A549 (cell line): ENCODE measurements around the gene ELAVL1. TPM values are rescaled to one million over a fixed set of nuclear protein-coding genes. Genes with fewer than 3 reads are reported as not detected.

Source experiments
- ATAC-seq, 2 experiments: fragments of 200-7000 bp in 1 of 2; fragments of >200 bp in 1 of 2; cut with Nextera tagmentation in 1 of 2; cut with Tn5 transposase in 1 of 2; 3 replicates each; pipeline versions ENCODE4 v1.8.0 to v1.9.1; 2018 to 2020; ENCODE audit warnings: mild to moderate bottlenecking in 1 of 2, moderate library complexity in 1 of 2
- CTCF ChIA-PET: fragments of 300-600 bp; sonication (Branson Sonifier 250); formaldehyde crosslinking; extraction: SDS; loops from one replicate; lab custom pipeline; 2021; ENCODE audit warnings: antibody characterized with exemption, inconsistent platforms; lab: Yijun Ruan, JAX
- POLR2A ChIA-PET: fragments of 350-600 bp; formaldehyde crosslinking; extraction: SDS; loops from one replicate; lab custom pipeline; 2021; ENCODE audit warnings: antibody characterized with exemption, inconsistent platforms; lab: Yijun Ruan, JAX
- DNase-seq, 2 experiments: peaks; one replicate each; pipeline versions ENCODE4 v3.0.0 to v3.0.0-alpha.2; 2011 to 2016; ENCODE audit warnings: low read depth in 1 of 2, low spot score in 1 of 2
- FAIRE-seq: peaks from 2 replicates; lab custom pipeline; 2011; peaks lifted over from hg19 to GRCh38; lab: Jason Lieb, UNC
- H3K27ac ChIP-seq, 2 experiments: fragments of >200 bp; sonication (Bioruptor Twin); formaldehyde crosslinking; 3 replicates each; pipeline ENCODE4 v1.5.1; 2016 to 2017
- H3K4me1 ChIP-seq: fragments of >200 bp; sonication (Bioruptor Twin); formaldehyde crosslinking; 3 replicates; pipeline ENCODE4 v1.6.1; 2016
- H3K4me2 ChIP-seq: fragments of >200 bp; sonication (Bioruptor Twin); formaldehyde crosslinking; 3 replicates; pipeline ENCODE4 v1.6.1; 2016
- H3K4me3 ChIP-seq: fragments of >200 bp; sonication (Bioruptor Twin); formaldehyde crosslinking; 3 replicates; pipeline ENCODE4 v1.5.1; 2016
- H3K9me3 ChIP-seq: fragments of >200 bp; sonication (Bioruptor Twin); formaldehyde crosslinking; 3 replicates; pipeline ENCODE4 v1.6.1; 2016
- CBX2 ChIP-seq: fragments of 200-600 bp; sonication (generic); IDR thresholded peaks from 2 replicates; pipeline ENCODE4 v1.6.1; 2016; ENCODE audit warnings: low read depth, mild to moderate bottlenecking, borderline replicate concordance
- CEBPB ChIP-seq, 2 experiments: fragments of >200 bp in 1 of 2; sonication (Bioruptor Twin) in 1 of 2; formaldehyde crosslinking in 1 of 2; IDR thresholded peaks; 2 replicates each; pipeline ENCODE4 v1.6.1; 2012 to 2016
- E2F6 ChIP-seq: IDR thresholded peaks from 2 replicates; pipeline ENCODE4 v1.6.1; 2012; ENCODE audit warnings: low read depth, borderline replicate concordance
- EHF ChIP-seq: fragments of 250-450 bp; sonication (Bioruptor Pico); IDR thresholded peaks from 2 replicates; pipeline ENCODE4 v1.5.0; 2020; ENCODE audit warnings: mild to moderate bottlenecking
- EHMT2 ChIP-seq: fragments of 200-600 bp; sonication (generic); IDR thresholded peaks from 2 replicates; pipeline ENCODE4 v1.6.1; 2016; ENCODE audit warnings: antibody characterized with exemption, low read depth, mild to moderate bottlenecking, moderate library complexity
- ESRRA ChIP-seq: fragments of 150-350 bp; IDR thresholded peaks from 2 replicates; pipeline ENCODE4 v1.6.1; 2014; ENCODE audit warnings: mild to moderate bottlenecking, low read length, borderline replicate concordance
- GATA3 ChIP-seq: IDR thresholded peaks from 2 replicates; pipeline ENCODE4 v1.6.1; 2012; ENCODE audit warnings: borderline replicate concordance
- HDAC2 ChIP-seq: fragments of 200-600 bp; sonication (generic); IDR thresholded peaks from 2 replicates; pipeline ENCODE4 v1.6.1; 2016
- HES2 ChIP-seq: fragments of >200 bp; sonication (Bioruptor Twin); formaldehyde crosslinking; IDR thresholded peaks from 2 replicates; pipeline ENCODE4 v1.6.1; 2016
- HEYL ChIP-seq: fragments of 250-450 bp; sonication (Bioruptor Pico); IDR thresholded peaks from 2 replicates; pipeline ENCODE4 v1.8.0; 2021; ENCODE audit warnings: mild to moderate bottlenecking, moderate library complexity
- HOXA7 ChIP-seq: fragments of 250-450 bp; sonication (Bioruptor Pico); IDR thresholded peaks from 2 replicates; pipeline ENCODE4 v1.5.0; 2020; ENCODE audit warnings: mild to moderate bottlenecking, moderate library complexity
- HOXB13 ChIP-seq: fragments of 250-450 bp; sonication (Bioruptor Pico); IDR thresholded peaks from 2 replicates; pipeline ENCODE4 v1.5.0; 2020; ENCODE audit warnings: low read depth, mild to moderate bottlenecking, moderate library complexity
- HOXB5 ChIP-seq: fragments of 250-450 bp; sonication (Bioruptor Pico); IDR thresholded peaks from 2 replicates; pipeline ENCODE4 v1.5.0; 2020; ENCODE audit warnings: mild to moderate bottlenecking, moderate library complexity
- JUN ChIP-seq, 2 experiments: fragments of >200 bp; sonication (Bioruptor Twin); formaldehyde crosslinking; IDR thresholded peaks; 2 replicates in 1 of 2; 3 replicates in 1 of 2; pipeline ENCODE4 v1.6.1; 2016 to 2017
- KDM5A ChIP-seq: fragments of 200-600 bp; sonication (generic); IDR thresholded peaks from 2 replicates; pipeline ENCODE4 v1.6.1; 2016; ENCODE audit warnings: antibody characterized with exemption, mild to moderate bottlenecking
- NR3C1 ChIP-seq: fragments of >200 bp; sonication (Bioruptor Twin); formaldehyde crosslinking; IDR thresholded peaks from 3 replicates; pipeline ENCODE4 v1.6.1; 2017
- PBX3 ChIP-seq: IDR thresholded peaks from 2 replicates; pipeline ENCODE4 v1.6.1; 2012
- RAD21 ChIP-seq, 2 experiments: fragments of >200 bp in 1 of 2; sonication (Bioruptor Twin) in 1 of 2; formaldehyde crosslinking in 1 of 2; IDR thresholded peaks in 1 of 2; conservative IDR thresholded peaks in 1 of 2; 2 replicates in 1 of 2; 3 replicates in 1 of 2; pipeline ENCODE4 v1.6.1; 2012 to 2018; ENCODE audit warnings: inconsistent platforms in 1 of 2
- SMC3 ChIP-seq: fragments of >200 bp; sonication (Bioruptor Twin); formaldehyde crosslinking; IDR thresholded peaks from 3 replicates; pipeline ENCODE4 v1.6.1; 2018; ENCODE audit warnings: inconsistent platforms
- TFCP2L1 ChIP-seq: fragments of 250-450 bp; sonication (Bioruptor Pico); IDR thresholded peaks from 2 replicates; pipeline ENCODE4 v1.5.0; 2021; ENCODE audit warnings: mild to moderate bottlenecking
- ZSCAN20 ChIP-seq: fragments of 250-450 bp; sonication (Bioruptor Pico); IDR thresholded peaks from 2 replicates; pipeline ENCODE4 v1.8.0; 2022; ENCODE audit warnings: mild to moderate bottlenecking, moderate library complexity
- WGBS: methylation state at CpG from one replicate; pipeline ENCODE4 v1.1.6; 2017; ENCODE audit errors: missing lambda C conversion rate; 5-methylcytosine and 5-hydroxymethylcytosine counted together
- polyA plus RNA-seq, 4 experiments: library from polyadenylated mRNA; depleted of rRNA in 3 of 4; stranded (reverse); fragments of >200 nt; fragmentation: RNase III in 1 of 4; extraction: RNeasy Plus Mini Kit Qiagen cat#74134 plus additional on column Dnase treatment in 1 of 4; gene quantifications; 2 replicates in 3 of 4; 3 replicates in 1 of 4; pipeline ENCODE4 v1.2.3, GENCODE V29; 2011 to 2017
- TF ChIP-seq, protein P1 (sequence below): fragments of 450-650 bp; IDR thresholded peaks from 2 replicates; pipeline ENCODE4 v1.6.1; 2014; ENCODE audit warnings: antibody characterized with exemption
- TF ChIP-seq, protein P2 (sequence below): fragments of >200 bp; sonication (Bioruptor Twin); formaldehyde crosslinking; IDR thresholded peaks from 3 replicates; pipeline ENCODE4 v1.5.1; 2016

Gene ELAVL1
- polyA plus RNA-seq, 2 of the 4 experiments (the other 2 are of a cell fraction), result 39.3 to 55.6 TPM

GRCh38 chr19:7977723-7978040, 27.8 kb downstream of the ELAVL1 start (continued):
- TF ChIP-seq HOXA7 (CRISPR knock-in tag) (no peak), KDM5A (no peak)
- TF ChIP-seq, all 56 proteins: peak for 0

DNA sequence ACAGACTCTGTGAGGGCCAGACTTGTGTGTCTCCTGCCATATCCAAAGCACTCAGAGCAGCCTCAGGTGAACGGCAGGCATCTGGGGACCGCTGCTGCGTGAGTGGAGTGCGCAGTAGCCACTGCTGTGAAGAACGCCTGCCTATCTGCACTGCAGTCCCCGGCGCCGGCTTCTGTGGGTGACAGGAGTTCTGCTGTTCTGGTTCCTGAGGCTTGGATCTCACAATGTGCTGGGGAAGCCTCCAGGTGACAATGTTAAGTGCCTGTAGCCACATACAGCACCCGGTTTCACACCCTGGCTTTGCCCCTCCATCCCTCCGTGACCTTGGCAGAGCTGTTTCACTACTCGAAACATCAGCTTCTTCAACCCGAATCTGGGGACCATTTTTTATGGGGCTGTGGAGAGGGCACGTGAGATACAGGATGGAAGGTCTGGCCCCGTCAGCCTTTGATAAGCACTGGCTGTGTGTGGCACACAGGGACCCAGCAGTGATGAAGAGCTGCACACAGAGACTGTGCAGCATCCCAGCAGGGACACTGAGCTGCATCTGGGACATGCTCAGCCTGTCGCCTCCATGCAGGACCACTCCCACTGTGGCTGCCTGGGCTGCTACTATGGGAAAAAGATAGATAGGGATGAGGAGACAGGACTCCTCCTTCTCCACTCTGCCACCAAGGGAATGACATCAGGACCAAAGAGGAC, 28.3 kb downstream of the ELAVL1 start:
- Histone ChIP-seq H3K9me3 (no peaks in the 10 kb centered on the region), H3K27ac (no peak overlapping the region), H3K4me2 (no peak overlapping the region), H3K4me3 (no peak overlapping the region)
- ATAC-seq (no peak), FAIRE-seq (no peak), DNase-seq (no peak)
- CTCF ChIA-PET, result interaction anchor here (1.1 kb wide), 1 partner anchor 67 kb away, joined by 4 read pairs; no protein-coding TSS in a partner anchor
- TF ChIP-seq JUN (IDR thresholded peaks at IDR 0.05) (no peak), HDAC2 (no peak), ZSCAN20 (no peak), EHF (CRISPR knock-in tag) (no peak), SMC3 (no peak), RAD21 (conservative IDR thresholded peaks at IDR 0.05 in 1 of 2, IDR thresholded peaks at IDR 0.05 in 1 of 2) (no peak), HOXB13 (CRISPR knock-in tag) (no peak)
- TF ChIP-seq, all 56 proteins: peak for 0
- no peaks in the 10 kb centered on the region for H3K4me1 ChIP-seq
- POLR2A ChIA-PET, result no interaction called here
- WGBS, result 89% methylated on average over 14 of the region's 15 CpGs

GRCh38 chr19:7976461-7976860, 29.0 kb downstream of the ELAVL1 start:
- no peak overlapping the region for H3K4me2 ChIP-seq
- 93% methylated on average over 4 of the region's 4 CpGs for WGBS
- TF ChIP-seq E2F6 (no peak), HEYL (CRISPR knock-in tag) (no peak), ESRRA (no peak), HOXB5 (CRISPR knock-in tag) (no peak), HOXB13 (CRISPR knock-in tag) (no peak)
- TF ChIP-seq, protein P1, sequence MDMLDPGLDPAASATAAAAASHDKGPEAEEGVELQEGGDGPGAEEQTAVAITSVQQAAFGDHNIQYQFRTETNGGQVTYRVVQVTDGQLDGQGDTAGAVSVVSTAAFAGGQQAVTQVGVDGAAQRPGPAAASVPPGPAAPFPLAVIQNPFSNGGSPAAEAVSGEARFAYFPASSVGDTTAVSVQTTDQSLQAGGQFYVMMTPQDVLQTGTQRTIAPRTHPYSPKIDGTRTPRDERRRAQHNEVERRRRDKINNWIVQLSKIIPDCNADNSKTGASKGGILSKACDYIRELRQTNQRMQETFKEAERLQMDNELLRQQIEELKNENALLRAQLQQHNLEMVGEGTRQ, result no peak
- TF ChIP-seq, protein P2, sequence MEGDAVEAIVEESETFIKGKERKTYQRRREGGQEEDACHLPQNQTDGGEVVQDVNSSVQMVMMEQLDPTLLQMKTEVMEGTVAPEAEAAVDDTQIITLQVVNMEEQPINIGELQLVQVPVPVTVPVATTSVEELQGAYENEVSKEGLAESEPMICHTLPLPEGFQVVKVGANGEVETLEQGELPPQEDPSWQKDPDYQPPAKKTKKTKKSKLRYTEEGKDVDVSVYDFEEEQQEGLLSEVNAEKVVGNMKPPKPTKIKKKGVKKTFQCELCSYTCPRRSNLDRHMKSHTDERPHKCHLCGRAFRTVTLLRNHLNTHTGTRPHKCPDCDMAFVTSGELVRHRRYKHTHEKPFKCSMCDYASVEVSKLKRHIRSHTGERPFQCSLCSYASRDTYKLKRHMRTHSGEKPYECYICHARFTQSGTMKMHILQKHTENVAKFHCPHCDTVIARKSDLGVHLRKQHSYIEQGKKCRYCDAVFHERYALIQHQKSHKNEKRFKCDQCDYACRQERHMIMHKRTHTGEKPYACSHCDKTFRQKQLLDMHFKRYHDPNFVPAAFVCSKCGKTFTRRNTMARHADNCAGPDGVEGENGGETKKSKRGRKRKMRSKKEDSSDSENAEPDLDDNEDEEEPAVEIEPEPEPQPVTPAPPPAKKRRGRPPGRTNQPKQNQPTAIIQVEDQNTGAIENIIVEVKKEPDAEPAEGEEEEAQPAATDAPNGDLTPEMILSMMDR, result no peak
- H3K9me3 ChIP-seq, result no peaks in the 10 kb centered on the region
- FAIRE-seq, result no peak
- H3K27ac ChIP-seq, result no peak overlapping the region
- ATAC-seq, result no peak
- no peaks in the 10 kb centered on the region for H3K4me1 ChIP-seq
- no peak for DNase-seq
- POLR2A ChIA-PET, result no interaction called here
- no peak overlapping the region for H3K4me3 ChIP-seq
- CTCF ChIA-PET, result interaction anchor here (0.8 to 1.1 kb wide), 2 partner anchors 28 to 68 kb away, joined by 3 to 4 read pairs; no protein-coding TSS in a partner anchor

DNA sequence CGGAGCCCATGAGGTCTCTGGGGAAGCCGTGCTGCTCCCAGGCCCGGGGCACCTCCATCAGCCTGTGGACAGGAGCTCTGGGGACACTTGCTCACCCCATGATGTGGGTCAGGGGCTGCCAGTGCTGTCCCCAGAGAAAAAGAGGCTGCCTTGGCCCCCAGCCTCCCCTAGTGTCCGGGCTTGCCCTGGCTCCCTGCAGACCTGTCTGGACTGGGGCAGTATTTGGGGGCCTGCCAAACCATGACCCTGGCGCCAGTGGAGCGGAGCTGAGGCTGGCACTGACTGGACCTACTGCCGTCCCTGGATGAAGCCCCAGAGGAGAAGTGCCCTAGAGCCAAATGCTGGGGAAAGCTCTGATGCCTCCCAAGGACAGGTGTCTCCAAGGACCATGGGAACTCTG, 30.4 kb downstream of the ELAVL1 start:
- ChIA-PET POLR2A (interaction anchor here (0.5 kb wide), 1 partner anchor 55 kb away, joined by 6 read pairs; no protein-coding TSS in a partner anchor), CTCF (interaction anchor here (1.4 kb wide), 1 partner anchor 28 kb away, joined by 6 read pairs; no protein-coding TSS in a partner anchor)
- no peak overlapping the region for H3K27ac ChIP-seq

More for the DNA sequence above, 30.4 kb downstream of the ELAVL1 start:
- H3K4me3 ChIP-seq, result no peak overlapping the region
- no peak for TF ChIP-seq NR3C1
- TF ChIP-seq CEBPB (IDR thresholded peaks at IDR 0.05), result no peak
- TF ChIP-seq HDAC2, result no peak
- no peak for TF ChIP-seq GATA3
- no peak for TF ChIP-seq TFCP2L1 (CRISPR knock-in tag)
- no peak for TF ChIP-seq HOXB5 (CRISPR knock-in tag)
- no peak for TF ChIP-seq HES2
- TF ChIP-seq EHMT2, result no peak
- TF ChIP-seq CBX2, result no peak
- TF ChIP-seq PBX3, result no peak
- H3K4me1 ChIP-seq, result no peaks in the 10 kb centered on the region
- no peak overlapping the region for H3K4me2 ChIP-seq
- FAIRE-seq (no peak), ATAC-seq (no peak), DNase-seq (no peak)
- WGBS, result 97% methylated on average over 4 of the region's 7 CpGs
- H3K9me3 ChIP-seq, result no peaks in the 10 kb centered on the region
